Spleen (tissue), 11 donors: ENCODE measurements around the gene CIDEB. TPM values are rescaled to one million over a fixed set of nuclear protein-coding genes. Genes with fewer than 3 reads are reported as not detected.
A peak's percentile ranks its signal among the peaks of the same experiment; 100 is the strongest.
"Not testable (repeated sequence)": the region's sequence is repeated elsewhere in the genome, so short reads cannot be mapped to it uniquely, and the experiment has no call there.

ENCODE experiments used
- DNase-seq: peaks from one replicate; pipeline ENCODE4 v3.0.0-alpha.2; 2020
- H3K27ac ChIP-seq, 8 donors: fragments of 200-600 bp; sonication (generic) in 7 of 8; 1 replicate in 4 of 8; 2 replicates in 4 of 8; pipeline versions ENCODE4 v1.5.0 to v1.8.0; 2016 to 2021; ENCODE audit warnings: inconsistent platforms in 4 of 8, mild to moderate bottlenecking in 4 of 8, moderate library complexity in 1 of 8
- H3K27me3 ChIP-seq, 7 donors: fragments of 200-600 bp; sonication (generic) in 6 of 7; replicated peaks in 1 of 7; 1 replicate in 4 of 7; 2 replicates in 3 of 7; pipeline versions ENCODE4 v1.5.0 to v1.8.0; 2016 to 2021; ENCODE audit warnings: inconsistent platforms in 3 of 7, mild to moderate bottlenecking in 1 of 7
- H3K36me3 ChIP-seq, 6 donors: fragments of 200-600 bp; sonication (generic) in 5 of 6; 1 replicate in 4 of 6; 2 replicates in 2 of 6; pipeline versions ENCODE4 v1.5.0 to v1.8.0; 2016 to 2021; ENCODE audit warnings: inconsistent platforms in 2 of 6
- H3K4me1 ChIP-seq, 6 donors: fragments of 200-600 bp; sonication (generic) in 5 of 6; 1 replicate in 3 of 6; 2 replicates in 3 of 6; pipeline versions ENCODE4 v1.5.0 to v1.8.0; 2016 to 2021; ENCODE audit warnings: inconsistent platforms in 3 of 6
- H3K4me3 ChIP-seq, 8 donors: fragments of 200-600 bp; sonication (generic) in 7 of 8; 1 replicate in 4 of 8; 2 replicates in 4 of 8; pipeline versions ENCODE4 v1.5.0 to v1.8.0; 2016 to 2021; ENCODE audit warnings: inconsistent platforms in 4 of 8, mild to moderate bottlenecking in 4 of 8, moderate library complexity in 2 of 8
- H3K9me3 ChIP-seq, 8 donors: fragments of 200-600 bp; sonication (generic) in 7 of 8; 1 replicate in 4 of 8; 2 replicates in 4 of 8; pipeline versions ENCODE4 v1.5.0 to v1.8.0; 2016 to 2021; ENCODE audit warnings: inconsistent platforms in 4 of 8
- CTCF ChIP-seq, 11 experiments: fragments of 200-600 bp in 7 of 11; fragments of 450-650 bp in 4 of 11; sonication (generic) in 4 of 11; IDR thresholded peaks in 8 of 11; conservative IDR thresholded peaks in 3 of 11; 1 replicate in 7 of 11; 2 replicates in 4 of 11; pipeline versions ENCODE4 v1.4.0 to v1.8.0; 2016 to 2021; ENCODE audit warnings: antibody characterized with exemption in 11 of 11, inconsistent platforms in 4 of 11, mild to moderate bottlenecking in 1 of 11
- POLR2A ChIP-seq, 3 donors: fragments of 450-650 bp; IDR thresholded peaks; one replicate each; pipeline ENCODE4 v1.5.1; 2017; ENCODE audit warnings: antibody characterized with exemption in 3 of 3, mild to moderate bottlenecking in 1 of 3
- POLR2AphosphoS5 ChIP-seq, 3 donors: sonication (generic); formaldehyde crosslinking; IDR thresholded peaks; one replicate each; pipeline ENCODE4 v1.5.1; 2017; ENCODE audit warnings: antibody characterized with exemption in 3 of 3
- WGBS, 5 donors: extraction: QIAGEN DNeasy Blood & Tissue Kit in 3 of 5; methylation state at CpG; one replicate each; pipeline versions ENCODE4 v1.1.5 to v1.1.7; 2013 to 2018; 5-methylcytosine and 5-hydroxymethylcytosine counted together
- intact Hi-C: fragments of 100-400 bp; cut with DNase I; formaldehyde crosslinking; loops from one replicate; pipeline ENCODE4 v1.15.0; 2023; ENCODE audit warnings: low total_unique reads
- polyA plus RNA-seq, 3 donors: library from polyadenylated mRNA; stranded (reverse); fragments of 200-250 nt; gene quantifications; one replicate each; pipeline ENCODE4 v1.2.1, GENCODE V29; 2013
- total RNA-seq, 7 donors: library from RNA; depleted of rRNA in 3 of 7; stranded (reverse); fragments of >200 nt in 3 of 7; fragmentation: NEBNext Ultra II Directional in 4 of 7; extraction: Animal tissue kit (Norgen Biotek cat#: 25700) in 4 of 7; gene quantifications; one replicate each; pipeline versions ENCODE4 v1.1.0 to v1.2.1, GENCODE V29; 2016 to 2021
- donor health status: healthy with polysubstance abuse.
- donor health status: DM: no; HTN: no; CAD: no; lungs with moderate emphysema.
- donor health status: DM: no; HTN: no; CAD: no.
- donor health status: Bipolar disorder and iron deficiency.
- donor health status: healthy.
- donor health status: DM: no; HTN: no; CAD: no.
- donor health status: DM: yes; HTN: yes; CAD: no.

CIDEB gene
- total and polyA plus RNA-seq, 10 donors = 31.0 to 145 (median 81.6) TPM

GRCh38 chr14:24329073-24329663 is 21.4 kb upstream of the CIDEB start:
- no peak for DNase-seq
- peaks cover 0 to 20% (median 3%) of the 10 kb centered on the region in 7 donors for H3K27me3 ChIP-seq
- peak overlapping the region in 7 of 8 donors; percentile 26 to 85 (median 52) for H3K27ac ChIP-seq
- peaks cover 38 to 94% (median 77%) of the 10 kb centered on the region in 6 donors for H3K4me1 ChIP-seq
- H3K36me3 ChIP-seq = peaks cover 0 to 12% (median 0%) of the 10 kb centered on the region in 6 donors
- no peaks in the 10 kb centered on the region for H3K9me3 ChIP-seq
- H3K4me3 ChIP-seq = peak overlapping the region in 1 of 8 donors; percentile 28
- TF ChIP-seq POLR2A (IDR thresholded peaks at IDR 0.05) (no peak), CTCF (IDR thresholded peaks at IDR 0.05 in 8 of 11, conservative IDR thresholded peaks at IDR 0.05 in 3 of 11) (no peak), POLR2AphosphoS5 (IDR thresholded peaks at IDR 0.05) (no peak)
- WGBS, 5 donors = 77 to 92% (median 84%) methylated on average over 12 of the region's 12 CpGs
- intact Hi-C loops = no loop called here

- Histone ChIP-seq H3K27ac (peak overlapping the region in 7 of 8 donors; percentile 2 to 85 (median 73)), H3K36me3 (peaks cover 0 to 24% (median 0%) of the 10 kb centered on the region in 6 donors), H3K4me1 (peaks cover 27 to 81% (median 65%) of the 10 kb centered on the region in 6 donors)
- DNase-seq, H3K27me3 ChIP-seq, H3K4me3 ChIP-seq, intact Hi-C loops, H3K9me3 ChIP-seq: not testable (repeated sequence)
- 7 to 20% (median 9%) methylated on average over 7 to 9 of the region's 9 CpGs for WGBS, 5 donors
- peak in 2 of 3 donors; percentile 15 to 33 for TF ChIP-seq POLR2AphosphoS5 (IDR thresholded peaks at IDR 0.05)
- TF ChIP-seq CTCF (IDR thresholded peaks at IDR 0.05 in 8 of 11, conservative IDR thresholded peaks at IDR 0.05 in 3 of 11) = peak; percentile 41 to 80 (median 67)
Measured at GRCh38 chr14:24327914-24328313, 20.1 kb upstream of the CIDEB start.

- no peak for DNase-seq
- Histone ChIP-seq H3K4me1 (peaks cover 21 to 75% (median 58%) of the 10 kb centered on the region in 6 donors), H3K36me3 (peaks cover 0 to 30% (median 0%) of the 10 kb centered on the region in 6 donors), H3K27ac (peak overlapping the region in 7 of 8 donors; percentile 2 to 85 (median 73)), H3K4me3 (peak overlapping the region in 1 of 8 donors; percentile 3), H3K9me3 (no peaks in the 10 kb centered on the region), H3K27me3 (peaks cover 0 to 2% (median 0%) of the 10 kb centered on the region in 7 donors)
- WGBS, 5 donors = 49 to 59% (median 55%) methylated on average over 2 of the region's 2 CpGs
- intact Hi-C loops = no loop called here
- TF ChIP-seq POLR2AphosphoS5 (IDR thresholded peaks at IDR 0.05) = peak in 1 of 3 donors; percentile 69
- TF ChIP-seq CTCF (IDR thresholded peaks at IDR 0.05 in 8 of 11, conservative IDR thresholded peaks at IDR 0.05 in 3 of 11) = no peak
- no peak for TF ChIP-seq POLR2A (IDR thresholded peaks at IDR 0.05)
Measured at GRCh38 chr14:24327303-24327702, 19.5 kb upstream of the CIDEB start.

- 84 to 92% (median 88%) methylated on average over 7 to 9 of the region's 9 CpGs for WGBS, 5 donors
- Histone ChIP-seq H3K27ac (no peak overlapping the region), H3K4me3 (no peak overlapping the region), H3K27me3 (no peaks in the 10 kb centered on the region), H3K36me3 (peaks cover 0 to 43% (median 0%) of the 10 kb centered on the region in 6 donors), H3K9me3 (no peaks in the 10 kb centered on the region), H3K4me1 (peaks cover 11 to 62% (median 46%) of the 10 kb centered on the region in 6 donors)
- intact Hi-C loops = no loop called here
- DNase-seq = no peak
- no peak for TF ChIP-seq POLR2A (IDR thresholded peaks at IDR 0.05)
- no peak for TF ChIP-seq CTCF (IDR thresholded peaks at IDR 0.05 in 8 of 11, conservative IDR thresholded peaks at IDR 0.05 in 3 of 11)
- TF ChIP-seq POLR2AphosphoS5 (IDR thresholded peaks at IDR 0.05) = no peak
Measured at GRCh38 chr14:24325963-24326362, 18.2 kb upstream of the CIDEB start.
